HepG2 (cell line): ENCODE data around the gene SYPL2. TPM values are rescaled to one million over a fixed set of nuclear protein-coding genes. Genes with fewer than 3 reads are reported as not detected.

ENCODE experiments used
- BHLHE40 ChIP-seq: IDR thresholded peaks from 2 replicates; pipeline ENCODE4 v1.6.1; 2011; ENCODE audit warnings: low read length, improper control_type of control experiment
- CEBPG ChIP-seq: IDR thresholded peaks from 2 replicates; pipeline ENCODE4 v1.6.1; 2016
- FOXP4 ChIP-seq: sonication (generic); formaldehyde crosslinking; IDR thresholded peaks from 2 replicates; pipeline ENCODE4 v1.4.0; 2020; ENCODE audit warnings: missing genetic modification reagents
- GABPB1 ChIP-seq: IDR thresholded peaks from 2 replicates; pipeline ENCODE4 v1.6.1; 2016; ENCODE audit warnings: mild to moderate bottlenecking, missing genetic modification reagents, moderate library complexity, missing compliant biosample characterization
- NFE2L2 ChIP-seq: fragments of 150-350 bp; IDR thresholded peaks from 2 replicates; pipeline ENCODE4 v1.6.1; 2014; ENCODE audit warnings: low read length
- PLRG1 ChIP-seq: fragments of 450-650 bp; conservative IDR thresholded peaks from 2 replicates; pipeline ENCODE4 v1.6.1; 2016
- PRMT3 ChIP-seq: sonication (generic); formaldehyde crosslinking; IDR thresholded peaks from 2 replicates; pipeline ENCODE4 v1.8.1; 2022; ENCODE audit warnings: low read depth, mild to moderate bottlenecking, moderate library complexity, missing genetic modification reagents, borderline replicate concordance
- RXRA ChIP-seq: sonication (generic); formaldehyde crosslinking; IDR thresholded peaks from 2 replicates; pipeline ENCODE4 v1.5.1; 2020; ENCODE audit warnings: missing genetic modification reagents
- RXRB ChIP-seq: IDR thresholded peaks from 2 replicates; pipeline ENCODE4 v1.6.1; 2016; ENCODE audit warnings: borderline replicate concordance, missing genetic modification reagents, missing compliant biosample characterization
- SAFB2 ChIP-seq: sonication (generic); formaldehyde crosslinking; IDR thresholded peaks from 2 replicates; pipeline ENCODE4 v1.5.1; 2020; ENCODE audit warnings: missing genetic modification reagents, low read depth, mild to moderate bottlenecking, borderline replicate concordance
- SNRNP70 ChIP-seq: fragments of 200-400 bp; formaldehyde crosslinking; IDR thresholded peaks from 2 replicates; pipeline ENCODE4 v1.6.1; 2017; ENCODE audit warnings: mild to moderate bottlenecking, low read depth, low read length, moderate library complexity
- TFDP2 ChIP-seq: sonication (generic); formaldehyde crosslinking; IDR thresholded peaks from 2 replicates; pipeline ENCODE4 v1.4.0; 2020; ENCODE audit warnings: missing genetic modification reagents
- XRCC5 ChIP-seq: fragments of 200-400 bp; formaldehyde crosslinking; optimal IDR thresholded peaks from 2 replicates; pipeline ENCODE3; 2017; ENCODE audit warnings: mild to moderate bottlenecking, low read length
- ZNF160 ChIP-seq: sonication (generic); formaldehyde crosslinking; IDR thresholded peaks from 2 replicates; pipeline ENCODE4 v1.8.0; 2022; ENCODE audit warnings: mild to moderate bottlenecking, inconsistent platforms, missing genetic modification reagents
- ZNF264 ChIP-seq: sonication (generic); formaldehyde crosslinking; IDR thresholded peaks from 2 replicates; pipeline ENCODE4 v1.4.0; 2020; ENCODE audit warnings: missing genetic modification reagents
- ZNF317 ChIP-seq: sonication (generic); formaldehyde crosslinking; IDR thresholded peaks from 2 replicates; pipeline ENCODE4 v1.5.0; 2020; ENCODE audit warnings: mild to moderate bottlenecking, missing genetic modification reagents
- ZNF354B ChIP-seq: sonication (generic); formaldehyde crosslinking; IDR thresholded peaks from 2 replicates; pipeline ENCODE4 v1.8.0; 2022; ENCODE audit warnings: mild to moderate bottlenecking, missing genetic modification reagents
- ZNF441 ChIP-seq: sonication (generic); formaldehyde crosslinking; IDR thresholded peaks from 2 replicates; pipeline ENCODE4 v1.7.0; 2021; ENCODE audit warnings: missing genetic modification reagents, borderline replicate concordance
- ZNF576 ChIP-seq: sonication (generic); formaldehyde crosslinking; IDR thresholded peaks from 2 replicates; pipeline ENCODE4 v1.4.0; 2020; ENCODE audit warnings: mild to moderate bottlenecking, missing genetic modification reagents
- ZNF737 ChIP-seq: sonication (generic); formaldehyde crosslinking; IDR thresholded peaks from 2 replicates; pipeline ENCODE4 v1.5.0; 2020; ENCODE audit warnings: missing genetic modification reagents, mild to moderate bottlenecking, borderline replicate concordance
- ZNF761 ChIP-seq: sonication (generic); formaldehyde crosslinking; conservative IDR thresholded peaks from 2 replicates; pipeline ENCODE4 v1.4.0; 2020; ENCODE audit warnings: mild to moderate bottlenecking, missing genetic modification reagents
- ZUFSP ChIP-seq: sonication (generic); formaldehyde crosslinking; IDR thresholded peaks from 2 replicates; pipeline ENCODE4 v1.9.0; 2021; ENCODE audit warnings: missing genetic modification reagents, mild to moderate bottlenecking, borderline replicate concordance
- polyA plus RNA-seq, 8 experiments: library from polyadenylated mRNA; depleted of rRNA in 3 of 8; stranded (reverse) in 7 of 8; unstranded in 1 of 8; fragments of >200 nt; fragmentation: Illumina TruSeq in 4 of 8; extraction: Trizol in 4 of 8; gene quantifications; 2 replicates each; pipeline versions ENCODE4 v1.2.1 to v1.2.3, GENCODE V29; 2011 to 2016; ENCODE audit warnings: low read depth in 4 of 8, missing spikeins in 1 of 8, mixed read lengths in 1 of 8; ENCODE audit not compliant: insufficient read depth in 1 of 8
- total RNA-seq, 5 experiments: library from RNA; depleted of rRNA; stranded (reverse); fragments of >200 nt; fragmentation: Illumina TruSeq; extraction: Trizol; gene quantifications; 2 replicates each; pipeline ENCODE4 v1.2.3, GENCODE V29; 2016; ENCODE audit warnings: low read depth in 1 of 5
- TF ChIP-seq, protein P1 (sequence below): sonication (generic); formaldehyde crosslinking; IDR thresholded peaks from 2 replicates; pipeline ENCODE4 v1.5.0; 2020; ENCODE audit warnings: missing genetic modification reagents, mild to moderate bottlenecking, borderline replicate concordance

The SYPL2 gene
- total and polyA plus RNA-seq, 2 of the 13 experiments (the other 11 are each of a cell fraction or from before 2014, with no cell fraction given) = 0.17 to 0.24 TPM

DNA sequence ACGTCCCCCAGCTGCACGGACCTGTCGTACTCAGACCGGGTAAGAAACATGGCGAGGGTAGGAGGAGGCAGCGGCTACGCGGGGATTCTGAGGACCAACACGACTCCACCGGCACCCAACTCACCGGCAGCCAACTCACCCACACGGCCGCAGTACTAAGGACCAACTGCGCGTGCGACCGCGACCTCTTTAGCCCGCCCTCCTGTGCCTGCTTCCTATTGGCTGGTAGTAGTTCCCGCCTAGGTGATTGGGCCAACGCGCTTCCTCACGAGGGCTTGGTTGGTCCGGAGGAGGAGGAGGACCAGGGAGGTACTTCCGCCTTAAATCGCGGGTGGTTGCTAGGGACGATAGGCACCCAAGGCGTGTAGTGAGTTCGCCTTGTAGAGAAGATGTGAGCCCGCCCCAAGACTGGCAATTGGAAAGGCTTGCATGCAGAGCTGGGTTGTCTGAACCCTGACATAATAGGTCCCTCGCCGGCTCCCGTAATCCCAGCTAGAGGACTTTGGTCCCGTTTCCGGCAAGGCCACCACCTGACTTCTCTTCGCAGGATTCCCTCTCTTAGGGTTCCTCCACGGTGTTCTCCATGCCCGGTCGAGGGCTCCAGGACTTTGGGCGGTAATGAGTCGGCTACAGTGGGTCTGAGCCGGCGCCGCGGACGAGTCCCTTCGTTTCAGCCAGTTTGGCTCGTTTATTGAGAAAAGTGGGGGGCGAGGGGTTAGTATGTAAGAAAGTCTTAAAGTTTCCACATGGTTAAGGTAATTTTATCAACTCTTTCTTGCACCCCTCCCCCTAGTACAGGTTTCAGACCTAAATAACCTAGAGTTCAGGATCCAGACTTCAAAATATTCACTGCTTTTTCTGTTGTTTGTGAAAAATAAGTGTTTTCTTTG lies 39.8 kb upstream of the SYPL2 start, which contains the start of gene PSMA5 (continued):
- TF ChIP-seq TFDP2 (CRISPR knock-in tag) (peak; percentile 79), PRMT3 (0 out of 2 replicates have a peak, but pooled peaks have one; percentile 47), ZNF160 (CRISPR knock-in tag) (no peak; the same call in 1 of the 2 replicates), GABPB1 (CRISPR knock-in tag) (peak; percentile 93), PLRG1 (no peak), ZNF264 (CRISPR knock-in tag) (no peak; the same call in 1 of the 2 replicates), NFE2L2 (no peak), FOXP4 (CRISPR knock-in tag) (no peak), RXRB (CRISPR knock-in tag) (0 out of 2 replicates have a peak, but pooled peaks have one; percentile 23), SNRNP70 (no peak), ZNF761 (CRISPR knock-in tag) (no peak), ZNF441 (CRISPR knock-in tag) (no peak), ZUFSP (CRISPR knock-in tag) (no peak), ZNF354B (CRISPR knock-in tag) (0 out of 2 replicates have a peak, but pooled peaks have one; percentile 23), XRCC5 (peak; percentile 16), SAFB2 (CRISPR knock-in tag) (peak; percentile 55; the same call in 1 of the 2 replicates), ZNF576 (no peak), BHLHE40 (peak; percentile 53), RXRA (CRISPR knock-in tag) (no peak; the same call in none of the 2 replicates), CEBPG (CRISPR knock-in tag) (peak; percentile 12; the same call in 1 of the 2 replicates), ZNF317 (CRISPR knock-in tag) (peak; percentile 65; the same call in 1 of the 2 replicates), ZNF737 (CRISPR knock-in tag) (no peak)
- TF ChIP-seq, protein P1, sequence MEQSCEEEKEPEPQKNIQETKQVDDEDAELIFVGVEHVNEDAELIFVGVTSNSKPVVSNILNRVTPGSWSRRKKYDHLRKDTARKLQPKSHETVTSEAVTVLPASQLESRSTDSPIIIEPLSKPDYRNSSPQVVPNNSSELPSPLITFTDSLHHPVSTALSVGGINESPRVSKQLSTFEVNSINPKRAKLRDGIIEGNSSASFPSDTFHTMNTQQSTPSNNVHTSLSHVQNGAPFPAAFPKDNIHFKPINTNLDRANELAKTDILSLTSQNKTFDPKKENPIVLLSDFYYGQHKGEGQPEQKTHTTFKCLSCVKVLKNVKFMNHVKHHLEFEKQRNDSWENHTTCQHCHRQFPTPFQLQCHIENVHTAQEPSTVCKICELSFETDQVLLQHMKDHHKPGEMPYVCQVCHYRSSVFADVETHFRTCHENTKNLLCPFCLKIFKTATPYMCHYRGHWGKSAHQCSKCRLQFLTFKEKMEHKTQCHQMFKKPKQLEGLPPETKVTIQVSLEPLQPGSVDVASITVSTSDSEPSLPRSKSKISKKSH (CRISPR knock-in tag) = peak; percentile 34; the same call in 1 of the 2 replicates
